ENCODE measurements around the gene PLEKHG3. TPM values are rescaled to one million over a fixed set of nuclear protein-coding genes. Genes with fewer than 3 reads are reported as not detected.

Gene PLEKHG3
- total and polyA plus RNA-seq, 10 of the 15 experiments (the other 5 are each of a cell fraction or from before 2014, with no cell fraction given), result 0.03 to 0.73 (median 0.07) TPM; not detected in 5

DNA sequence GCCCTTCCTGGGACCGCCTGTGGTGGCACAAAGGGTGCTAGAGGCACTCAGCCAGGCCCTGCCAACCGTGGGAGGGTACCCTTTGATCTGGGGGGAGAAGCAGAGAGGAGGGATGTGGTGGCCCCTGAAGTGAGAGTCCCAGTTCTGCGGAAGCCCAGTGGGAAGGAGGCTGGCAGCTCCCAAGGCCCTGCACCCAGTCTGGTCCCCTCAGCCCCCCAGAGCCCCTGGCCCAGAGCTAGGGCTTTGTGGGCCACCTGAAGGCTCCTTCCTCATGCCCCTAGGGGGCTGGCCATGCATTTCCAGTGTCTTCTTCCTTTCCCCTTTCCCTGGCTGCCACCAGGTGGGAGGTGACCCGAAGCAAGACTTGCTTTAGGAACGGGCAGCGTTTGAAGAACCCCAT lies 44.3 kb downstream of the PLEKHG3 start:
- no peak for DNase-seq (ENCODE audit: low read depth, low spot score)
- FAIRE-seq, result no peak
- intact Hi-C loops (cut with micrococcal nuclease; ENCODE audit: unreplicated experiment), result no loop called here
- no peaks in the 10 kb centered on the region for H3K4me1 ChIP-seq (ENCODE audit: control insufficient read depth, insufficient read depth, low read length)
- TF ChIP-seq, protein P1, sequence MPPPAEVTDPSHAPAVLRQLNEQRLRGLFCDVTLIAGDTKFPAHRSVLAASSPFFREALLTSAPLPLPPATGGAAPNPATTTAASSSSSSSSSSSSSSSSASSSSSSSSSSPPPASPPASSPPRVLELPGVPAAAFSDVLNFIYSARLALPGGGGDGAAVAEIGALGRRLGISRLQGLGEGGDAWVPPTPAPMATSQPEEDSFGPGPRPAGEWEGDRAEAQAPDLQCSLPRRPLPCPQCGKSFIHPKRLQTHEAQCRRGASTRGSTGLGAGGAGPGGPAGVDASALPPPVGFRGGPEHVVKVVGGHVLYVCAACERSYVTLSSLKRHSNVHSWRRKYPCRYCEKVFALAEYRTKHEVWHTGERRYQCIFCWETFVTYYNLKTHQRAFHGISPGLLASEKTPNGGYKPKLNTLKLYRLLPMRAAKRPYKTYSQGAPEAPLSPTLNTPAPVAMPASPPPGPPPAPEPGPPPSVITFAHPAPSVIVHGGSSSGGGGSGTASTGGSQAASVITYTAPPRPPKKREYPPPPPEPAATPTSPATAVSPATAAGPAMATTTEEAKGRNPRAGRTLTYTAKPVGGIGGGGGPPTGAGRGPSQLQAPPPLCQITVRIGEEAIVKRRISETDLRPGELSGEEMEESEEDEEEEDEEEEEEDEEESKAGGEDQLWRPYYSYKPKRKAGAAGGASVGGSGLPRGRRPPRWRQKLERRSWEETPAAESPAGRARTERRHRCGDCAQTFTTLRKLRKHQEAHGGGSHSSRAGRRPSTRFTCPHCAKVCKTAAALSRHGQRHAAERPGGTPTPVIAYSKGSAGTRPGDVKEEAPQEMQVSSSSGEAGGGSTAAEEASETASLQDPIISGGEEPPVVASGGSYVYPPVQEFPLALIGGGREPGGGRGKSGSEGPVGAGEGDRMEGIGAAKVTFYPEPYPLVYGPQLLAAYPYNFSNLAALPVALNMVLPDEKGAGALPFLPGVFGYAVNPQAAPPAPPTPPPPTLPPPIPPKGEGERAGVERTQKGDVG (CRISPR knock-in tag; IDR thresholded peaks at IDR 0.05), result no peak
- no peak for TF ChIP-seq ZNF207 (IDR thresholded peaks at IDR 0.05; ENCODE audit: borderline replicate concordance)
- TF ChIP-seq NFIC (IDR thresholded peaks at IDR 0.05; ENCODE audit: low read depth, low read length), result no peak
- TF ChIP-seq RBBP5 (conservative IDR thresholded peaks at IDR 0.05), result no peak
- TF ChIP-seq SPI1 (IDR thresholded peaks at IDR 0.05; ENCODE audit: borderline replicate concordance, insufficient read depth, low read depth, low read length), result no peak
- no peak for TF ChIP-seq RUNX3 (IDR thresholded peaks at IDR 0.05; ENCODE audit: low read length)
- no peak for TF ChIP-seq ZNF217 (IDR thresholded peaks at IDR 0.05)
- no peak for TF ChIP-seq TAF1 (IDR thresholded peaks at IDR 0.05; ENCODE audit: borderline replicate concordance, low read depth, low read length)
- TF ChIP-seq, protein P2, sequence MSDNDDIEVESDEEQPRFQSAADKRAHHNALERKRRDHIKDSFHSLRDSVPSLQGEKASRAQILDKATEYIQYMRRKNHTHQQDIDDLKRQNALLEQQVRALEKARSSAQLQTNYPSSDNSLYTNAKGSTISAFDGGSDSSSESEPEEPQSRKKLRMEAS (IDR thresholded peaks at IDR 0.05; ENCODE audit: low read depth, low read length), result no peak
- TF ChIP-seq BRCA1 (IDR thresholded peaks at IDR 0.05; ENCODE audit: low read depth, low read length), result no peak
- TF ChIP-seq, protein P3, sequence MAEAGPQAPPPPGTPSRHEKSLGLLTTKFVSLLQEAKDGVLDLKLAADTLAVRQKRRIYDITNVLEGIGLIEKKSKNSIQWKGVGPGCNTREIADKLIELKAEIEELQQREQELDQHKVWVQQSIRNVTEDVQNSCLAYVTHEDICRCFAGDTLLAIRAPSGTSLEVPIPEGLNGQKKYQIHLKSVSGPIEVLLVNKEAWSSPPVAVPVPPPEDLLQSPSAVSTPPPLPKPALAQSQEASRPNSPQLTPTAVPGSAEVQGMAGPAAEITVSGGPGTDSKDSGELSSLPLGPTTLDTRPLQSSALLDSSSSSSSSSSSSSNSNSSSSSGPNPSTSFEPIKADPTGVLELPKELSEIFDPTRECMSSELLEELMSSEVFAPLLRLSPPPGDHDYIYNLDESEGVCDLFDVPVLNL (IDR thresholded peaks at IDR 0.05; ENCODE audit: low read depth, low read length), result no peak
- TF ChIP-seq POLR2A (IDR thresholded peaks at IDR 0.05; ENCODE audit: low read depth, low read length), result no peak
- no peak for TF ChIP-seq CREB1 (IDR thresholded peaks at IDR 0.05; ENCODE audit: low read depth)
- TF ChIP-seq POU2F2 (IDR thresholded peaks at IDR 0.05; ENCODE audit: borderline replicate concordance, low read depth, low read length), result no peak
- TF ChIP-seq, protein P4, sequence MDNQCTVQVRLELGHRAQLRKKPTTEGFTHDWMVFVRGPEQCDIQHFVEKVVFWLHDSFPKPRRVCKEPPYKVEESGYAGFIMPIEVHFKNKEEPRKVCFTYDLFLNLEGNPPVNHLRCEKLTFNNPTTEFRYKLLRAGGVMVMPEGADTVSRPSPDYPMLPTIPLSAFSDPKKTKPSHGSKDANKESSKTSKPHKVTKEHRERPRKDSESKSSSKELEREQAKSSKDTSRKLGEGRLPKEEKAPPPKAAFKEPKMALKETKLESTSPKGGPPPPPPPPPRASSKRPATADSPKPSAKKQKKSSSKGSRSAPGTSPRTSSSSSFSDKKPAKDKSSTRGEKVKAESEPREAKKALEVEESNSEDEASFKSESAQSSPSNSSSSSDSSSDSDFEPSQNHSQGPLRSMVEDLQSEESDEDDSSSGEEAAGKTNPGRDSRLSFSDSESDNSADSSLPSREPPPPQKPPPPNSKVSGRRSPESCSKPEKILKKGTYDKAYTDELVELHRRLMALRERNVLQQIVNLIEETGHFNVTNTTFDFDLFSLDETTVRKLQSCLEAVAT (IDR thresholded peaks at IDR 0.05), result no peak
- no peak for TF ChIP-seq CBX5 (IDR thresholded peaks at IDR 0.05; ENCODE audit: low read depth)
- TF ChIP-seq, protein P5, sequence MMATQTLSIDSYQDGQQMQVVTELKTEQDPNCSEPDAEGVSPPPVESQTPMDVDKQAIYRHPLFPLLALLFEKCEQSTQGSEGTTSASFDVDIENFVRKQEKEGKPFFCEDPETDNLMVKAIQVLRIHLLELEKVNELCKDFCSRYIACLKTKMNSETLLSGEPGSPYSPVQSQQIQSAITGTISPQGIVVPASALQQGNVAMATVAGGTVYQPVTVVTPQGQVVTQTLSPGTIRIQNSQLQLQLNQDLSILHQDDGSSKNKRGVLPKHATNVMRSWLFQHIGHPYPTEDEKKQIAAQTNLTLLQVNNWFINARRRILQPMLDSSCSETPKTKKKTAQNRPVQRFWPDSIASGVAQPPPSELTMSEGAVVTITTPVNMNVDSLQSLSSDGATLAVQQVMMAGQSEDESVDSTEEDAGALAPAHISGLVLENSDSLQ (IDR thresholded peaks at IDR 0.05), result no peak
- TF ChIP-seq FOS (IDR thresholded peaks at IDR 0.05; ENCODE audit: borderline replicate concordance, extremely low read depth, insufficient read length), result no peak
- no peak for TF ChIP-seq SUPT20H (IDR thresholded peaks at IDR 0.05; ENCODE audit: borderline replicate concordance, control insufficient read depth, low read depth, low read length)
- SMC1A ChIA-PET (ENCODE audit: uncharacterized antibody, unreplicated experiment), result no interaction called here
- no peaks in the 10 kb centered on the region; a peak in 1 of 4 replicates for H3K36me3 ChIP-seq (ENCODE audit: control insufficient read depth in 2 of 2, insufficient read depth in 2 of 2, low read length in 1 of 2)
- no peak overlapping the region for H3K4me3 ChIP-seq
- RAD21 ChIA-PET (ENCODE audit: unreplicated experiment), result no interaction called here
- no TSS peak for BruUV-seq (replicated peaks)
- no peak overlapping the region for H2AFZ ChIP-seq (ENCODE audit: control insufficient read depth, low read depth, low read length)
- WGBS (ENCODE audit: insufficient coverage, insufficient replicate concordance, low lambda C conversion rate, missing lambda C conversion rate), result 58% methylated on average over 6 of the region's 6 CpGs
- no peak for ATAC-seq
- no peaks in the 10 kb centered on the region for H4K20me1 ChIP-seq (ENCODE audit: control insufficient read depth, insufficient read depth)
- no peaks in the 10 kb centered on the region for H3K79me2 ChIP-seq (ENCODE audit: control insufficient read depth, insufficient read depth, low read length)
- POLR2A ChIA-PET, result interaction anchor here (0.6 kb wide), 1 partner anchor 557 kb away, joined by 4 read pairs; no protein-coding TSS in a partner anchor
- H3K9me3 ChIP-seq (replicated peaks; ENCODE audit: control insufficient read depth, insufficient read depth, low read length), result no peaks in the 10 kb centered on the region; the same call in 2 of the 3 replicates
- H3K27me3 ChIP-seq (replicated peaks in 1 of 2; ENCODE audit: control insufficient read depth in 2 of 2, insufficient read depth in 2 of 2, low read length in 1 of 2), result peaks cover 0 to 2% of the 10 kb centered on the region in 2 experiments; a peak in 2 of 4 replicates
- no peak overlapping the region for H3K27ac ChIP-seq (ENCODE audit: control insufficient read depth, insufficient read depth)
- H3K9ac ChIP-seq (ENCODE audit: control insufficient read depth, insufficient read depth, low read length), result no peak overlapping the region
- no peak overlapping the region for H3K4me2 ChIP-seq (ENCODE audit: control insufficient read depth, insufficient read depth)
- in situ Hi-C loops (cut with MboI), result no loop called here
- CTCF ChIA-PET, result no interaction called here
